Measurements from ENCODE around the gene CETP. TPM values are rescaled to one million over a fixed set of nuclear protein-coding genes. Genes with fewer than 3 reads are reported as not detected.
"Not testable (repeated sequence)": the region's sequence is repeated elsewhere in the genome, so short reads cannot be mapped to it uniquely, and the experiment has no call there.

Gene CETP
- total and polyA plus RNA-seq, 9 of the 15 experiments (the other 6 are each of a cell fraction or from before 2014, with no cell fraction given), result 0.07 to 0.11 TPM; not detected in 7

DNA sequence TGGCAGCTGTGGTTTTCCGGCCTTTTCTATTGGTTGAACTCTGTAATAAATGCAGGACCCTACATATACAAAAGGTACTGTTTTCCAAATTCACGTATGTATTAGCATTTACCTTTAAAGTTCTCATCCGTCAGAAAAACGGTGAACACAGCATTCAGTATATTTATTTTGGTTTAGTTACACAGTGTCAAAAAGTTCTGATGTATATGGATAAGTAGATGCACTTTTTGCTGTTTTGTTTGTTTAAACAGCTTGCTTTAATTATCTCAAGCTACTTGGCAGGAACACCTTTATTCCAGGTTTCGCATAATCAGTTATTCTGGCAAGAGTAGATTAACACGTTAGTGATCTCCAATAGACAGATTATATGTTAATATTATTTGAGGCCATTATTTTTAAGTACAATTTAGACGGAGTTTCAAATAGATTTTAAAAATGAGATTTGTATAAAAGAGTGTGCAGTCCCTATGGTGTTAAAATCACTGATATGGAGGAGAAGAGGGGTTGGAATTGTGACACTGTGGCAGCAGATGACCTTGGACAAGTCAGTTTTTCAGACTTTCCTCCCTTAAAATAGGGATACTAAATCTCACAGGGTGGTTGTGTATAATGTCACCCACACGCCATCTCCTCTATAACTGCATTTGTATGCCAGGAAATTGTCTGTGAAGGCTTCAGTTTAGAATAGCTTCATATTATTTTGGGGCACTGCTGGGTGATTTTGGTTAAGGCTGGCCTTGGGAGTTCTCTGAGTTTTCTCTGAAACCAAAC is 27.7 kb upstream of the CETP start:
- Histone ChIP-seq H3K9me1 (ENCODE audit: control insufficient read depth, insufficient read depth, low read length) (no peaks in the 10 kb centered on the region), H4K20me1 (replicated peaks; ENCODE audit: control insufficient read depth, insufficient read depth, low read length) (peaks cover 18% of the 10 kb centered on the region; the same call in 1 of the 2 replicates), H3K9me3 (replicated peaks; ENCODE audit: control insufficient read depth, insufficient read depth, low read depth, low read length) (no peaks in the 10 kb centered on the region), H3K9ac (ENCODE audit: insufficient read depth in 1 of 2, low read depth in 2 of 2, low read length in 2 of 2) (peak overlapping the region in 1 of 2 experiments; percentile 91; a peak in 2 of 4 replicates), H3K36me3 (ENCODE audit: control insufficient read depth, insufficient read depth, low read length) (peaks cover 52% of the 10 kb centered on the region), H3K4me1 (replicated peaks in 1 of 2; ENCODE audit: control insufficient read depth in 2 of 2, insufficient read depth in 2 of 2, low read length in 2 of 2) (peaks cover 17 to 22% of the 10 kb centered on the region in 2 experiments; a peak in 4 of 5 replicates), H3K27me3 (ENCODE audit: control insufficient read depth in 2 of 2, insufficient read depth in 2 of 2, low read length in 2 of 2) (no peaks in the 10 kb centered on the region), H3K79me2 (ENCODE audit: control insufficient read depth, insufficient read depth, low read length) (peaks cover 43% of the 10 kb centered on the region), H3K27ac (ENCODE audit: extremely low read depth, low read depth, low read length) (peak overlapping the region; percentile 24; the same call in 2 of the 3 replicates), H3K4me3 (peak overlapping the region; percentile 95), H3K4me2 (ENCODE audit: insufficient read depth, low read length) (peak overlapping the region; percentile 98), H2AFZ (ENCODE audit: low read depth, low read length) (no peak overlapping the region)
- CTCF ChIA-PET (ENCODE audit: low intra/inter-chr PET ratio), result no interaction called here
- FAIRE-seq, result no peak
- no peak for DNase-seq (ENCODE audit: extremely low read depth in 1 of 4, low spot score in 3 of 4)
- TF ChIP-seq RBFOX2 (IDR thresholded peaks at IDR 0.05; ENCODE audit: low read depth, low read length) (peak; percentile 40), POLR2G (IDR thresholded peaks at IDR 0.05; ENCODE audit: low read depth, low read length) (peak; percentile 47; the same call in 1 of the 2 replicates), TCF7 (IDR thresholded peaks at IDR 0.05; ENCODE audit: borderline replicate concordance) (no peak), TGIF2 (CRISPR knock-in tag; IDR thresholded peaks at IDR 0.05) (no peak)
- ATAC-seq, result no peak
- POLR2A ChIA-PET, result interaction anchor here (0.6 to 6.1 kb wide), 14 partner anchors 10 to 374 kb away, joined by 3 to 102 read pairs (median 4); partner anchors contain the start of genes PSME3IP1 and RSPRY1
- in situ Hi-C loops (cut with MboI), result no loop called here
- 23% methylated on average over 8 of the region's 8 CpGs for WGBS (ENCODE audit: insufficient coverage, low coverage, missing lambda C conversion rate)
- TSS peak; percentile 27 for BruUV-seq (replicated peaks)
- intact Hi-C loops (cut with micrococcal nuclease), result loop anchor here (5.0 kb wide), 1 partner anchor 62 kb away; no protein-coding TSS in a partner anchor

DNA sequence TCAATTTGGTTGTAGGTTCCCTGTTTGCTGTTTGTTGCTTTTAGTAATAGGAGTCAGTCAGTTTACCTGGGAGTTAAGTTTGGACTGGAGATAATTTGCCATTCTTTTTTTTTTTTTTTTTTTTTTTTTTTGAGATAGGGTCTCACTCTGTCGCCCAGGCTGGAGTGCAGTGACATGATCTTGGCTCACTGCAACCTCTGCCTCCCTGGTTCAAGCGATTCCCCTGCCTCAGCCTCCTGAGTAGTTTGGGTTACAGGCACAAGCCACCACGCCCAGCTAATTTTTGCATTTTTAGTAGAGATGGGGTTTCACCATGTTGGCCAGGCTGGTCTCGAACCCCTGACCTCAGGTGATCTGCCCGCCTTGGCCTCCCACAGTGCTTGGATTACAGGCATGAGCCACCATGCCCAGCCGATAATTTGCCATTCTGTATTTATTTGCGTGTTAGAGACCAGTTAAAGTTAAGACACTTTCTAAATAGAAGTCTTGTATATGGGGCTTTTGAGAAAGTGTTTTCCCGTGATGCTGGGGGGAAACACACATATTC is 27.1 kb upstream of the CETP start:
- Histone ChIP-seq H3K9ac (ENCODE audit: insufficient read depth in 1 of 2, low read depth in 2 of 2, low read length in 2 of 2) (peak overlapping the region in 1 of 2 experiments; percentile 91; a peak in 2 of 4 replicates), H3K4me2 (ENCODE audit: insufficient read depth, low read length) (peak overlapping the region; percentile 98), H4K20me1 (replicated peaks; ENCODE audit: control insufficient read depth, insufficient read depth, low read length) (peaks cover 18% of the 10 kb centered on the region; the same call in 1 of the 2 replicates), H3K4me3 (peak overlapping the region; percentile 95; the same call in 1 of the 2 replicates), H3K79me2 (ENCODE audit: control insufficient read depth, insufficient read depth, low read length) (peaks cover 43% of the 10 kb centered on the region), H3K4me1 (replicated peaks in 1 of 2; ENCODE audit: control insufficient read depth in 2 of 2, insufficient read depth in 2 of 2, low read length in 2 of 2) (peaks cover 17 to 22% of the 10 kb centered on the region in 2 experiments; a peak in 4 of 5 replicates), H3K36me3 (ENCODE audit: control insufficient read depth, insufficient read depth, low read length) (peaks cover 58% of the 10 kb centered on the region)
- H3K9me1 ChIP-seq (ENCODE audit: control insufficient read depth, insufficient read depth, low read length); H3K9me3 ChIP-seq (replicated peaks; ENCODE audit: control insufficient read depth, insufficient read depth, low read depth, low read length); FAIRE-seq; BruUV-seq (replicated peaks); in situ Hi-C loops (cut with MboI); H2AFZ ChIP-seq (ENCODE audit: low read depth, low read length); DNase-seq (ENCODE audit: extremely low read depth in 1 of 4, low spot score in 3 of 4); H3K27ac ChIP-seq (ENCODE audit: extremely low read depth, low read depth, low read length); CTCF ChIA-PET (ENCODE audit: low intra/inter-chr PET ratio); H3K27me3 ChIP-seq (ENCODE audit: control insufficient read depth in 2 of 2, insufficient read depth in 2 of 2, low read length in 2 of 2); ATAC-seq: not testable (repeated sequence)
- POLR2A ChIA-PET, result interaction anchor here (0.6 to 6.1 kb wide), 8 partner anchors 10 to 374 kb away, joined by 3 to 102 read pairs (median 3); partner anchors contain the start of genes PSME3IP1 and RSPRY1
- 76% methylated on average over 8 of the region's 8 CpGs for WGBS (ENCODE audit: insufficient coverage, low coverage, missing lambda C conversion rate)
- intact Hi-C loops (cut with micrococcal nuclease), result loop anchor here (5.0 kb wide), 1 partner anchor 62 kb away; no protein-coding TSS in a partner anchor

Data from K562 (cell line).